ENCODE data around the gene SNPH.

The SNPH gene

DNA sequence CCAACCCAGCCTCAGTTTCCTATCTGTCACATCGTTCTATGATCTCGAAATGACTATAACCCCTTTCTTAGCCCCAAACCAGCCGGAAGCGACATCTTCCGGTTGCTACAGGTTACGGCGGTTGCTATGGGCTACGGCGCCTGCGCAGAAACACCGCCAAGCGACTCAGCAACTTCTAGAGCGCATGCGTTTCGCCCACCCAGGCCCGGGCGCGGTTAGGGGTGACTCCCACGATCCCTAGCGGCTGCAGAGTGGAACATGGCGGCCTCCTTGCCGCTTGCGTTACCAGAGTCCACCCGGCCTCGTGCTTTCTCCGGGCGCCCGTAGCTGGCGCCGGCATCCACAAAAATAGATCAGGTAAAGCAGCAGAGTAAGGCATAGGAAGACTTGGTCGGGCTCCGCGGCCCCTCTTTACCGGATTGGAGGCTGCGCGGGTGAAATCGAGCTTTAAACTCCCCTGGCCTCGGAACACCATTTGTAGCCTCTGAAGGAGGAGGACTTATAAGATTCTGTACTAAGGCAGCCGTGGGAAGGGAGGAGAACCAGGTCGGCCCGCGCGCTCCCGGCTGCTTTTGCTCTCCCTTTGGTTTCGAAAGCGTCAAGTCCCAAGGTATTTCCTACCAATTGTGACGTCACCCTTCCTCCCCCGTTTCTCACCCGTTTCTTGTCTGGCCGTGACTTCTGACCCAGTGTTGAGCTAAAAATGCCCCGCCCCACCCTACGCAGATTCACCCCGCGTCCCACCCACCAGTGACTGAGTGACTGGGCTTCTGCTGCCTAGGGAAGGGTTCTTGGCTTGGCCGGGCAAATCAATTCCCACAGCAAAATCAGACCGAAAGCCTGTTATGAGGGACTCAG, 59.3 kb downstream of the SNPH start:
- peak; percentile 92 for FAIRE-seq

DNA sequence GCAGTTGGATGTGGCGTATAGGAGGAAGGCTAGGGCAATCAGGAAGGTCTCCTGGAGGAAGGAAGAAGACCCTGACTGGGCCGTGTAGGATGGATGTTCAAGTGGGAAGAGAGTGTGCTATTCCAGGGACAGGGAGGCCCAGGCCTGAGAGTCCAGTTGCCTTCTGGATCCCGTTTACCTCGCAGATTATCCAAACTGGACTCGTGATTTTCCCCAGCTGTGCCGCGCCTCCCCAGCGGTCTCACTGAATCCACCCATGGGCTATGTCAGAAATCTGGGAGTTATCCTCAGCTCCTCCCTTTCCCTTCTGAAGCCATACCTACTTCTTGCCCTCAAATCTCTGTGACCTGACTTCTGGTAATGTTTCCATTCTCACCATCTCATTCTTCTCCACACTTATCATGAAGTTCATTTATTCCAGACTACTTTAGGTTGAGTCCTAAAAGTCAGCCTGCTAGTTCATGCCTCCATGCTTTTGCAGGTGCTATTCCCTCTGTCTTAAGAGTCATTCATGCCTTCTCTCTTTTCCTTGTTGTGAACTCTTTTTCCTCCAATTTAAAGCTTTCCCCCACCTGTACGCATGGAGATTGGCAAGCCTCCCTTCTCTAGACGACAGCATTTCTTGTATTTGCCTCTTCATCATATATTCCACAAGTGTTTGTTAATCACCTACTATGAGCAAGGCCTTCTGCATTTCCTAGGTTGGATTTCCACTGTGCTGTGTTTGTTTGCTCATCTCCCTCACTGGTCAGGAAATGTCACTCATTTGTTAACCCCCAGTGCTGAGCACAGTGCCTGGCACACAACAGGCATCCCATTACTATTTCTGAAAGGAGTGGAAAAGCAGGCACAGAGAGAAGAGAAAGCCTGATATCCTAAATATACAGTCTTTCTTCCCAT, 60.2 kb downstream of the SNPH start:
- FAIRE-seq = no peak

DNA sequence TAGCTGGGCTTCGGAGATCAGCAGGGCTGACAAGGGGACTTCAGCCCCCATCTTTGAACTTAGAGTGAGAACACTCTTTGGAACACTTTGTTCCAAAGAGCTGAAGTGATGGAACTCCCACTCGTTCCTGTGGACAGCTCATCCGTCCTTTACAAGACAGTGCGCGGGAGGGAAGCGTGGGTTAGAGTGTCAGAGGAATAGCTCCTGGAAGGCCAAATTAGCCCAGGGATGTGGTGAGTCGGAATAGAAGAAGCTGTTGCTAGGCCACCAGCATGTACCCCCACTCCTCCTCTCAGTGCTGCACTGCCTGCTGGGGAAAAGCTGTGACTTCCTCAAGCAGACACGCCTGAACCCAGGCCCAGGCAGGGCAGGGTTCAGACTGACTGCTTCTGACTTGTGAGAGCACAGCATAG, 61.2 kb downstream of the SNPH start:
- no peak for FAIRE-seq

DNA sequence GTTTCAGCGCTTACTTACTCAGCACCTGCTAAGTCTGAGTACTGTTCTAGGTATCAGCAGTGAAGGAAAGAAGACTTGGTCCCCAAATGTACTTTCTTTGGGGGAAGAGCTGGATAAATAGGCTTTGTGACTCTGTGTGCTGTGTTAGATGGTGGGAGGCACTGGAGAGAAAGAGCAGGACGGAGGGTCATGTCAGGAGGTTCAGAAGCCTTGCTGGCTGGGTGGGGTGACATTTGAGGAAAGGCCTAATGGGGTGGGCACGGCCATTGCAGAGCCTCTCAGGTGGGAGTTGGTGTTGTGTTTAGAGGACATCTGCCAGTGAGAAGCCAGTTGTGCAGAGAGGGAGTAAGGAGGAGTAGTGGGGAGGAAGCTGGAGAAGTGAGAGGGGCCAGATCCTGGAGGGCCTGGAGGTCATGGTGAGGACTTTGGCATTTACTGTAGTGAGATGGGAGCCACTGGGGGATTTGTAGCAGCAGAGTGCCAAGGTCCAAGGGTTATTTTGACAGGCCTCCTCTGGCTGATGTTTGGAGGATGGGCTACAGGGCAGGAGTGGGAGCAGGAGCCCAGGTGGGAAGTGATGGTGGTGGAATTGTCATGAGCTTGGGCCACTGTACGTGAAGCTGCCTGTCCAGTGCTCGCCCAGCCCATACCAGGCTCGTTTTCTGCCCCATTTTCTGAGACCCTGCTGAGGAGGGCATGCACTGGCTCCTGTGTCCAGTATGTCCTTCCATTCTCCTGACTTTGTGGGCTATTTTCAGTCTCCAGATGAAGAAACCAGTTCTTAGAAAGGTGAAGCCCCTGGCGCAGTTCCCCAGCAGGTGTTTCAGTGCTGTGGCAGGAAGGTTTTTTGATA, 62.0 kb downstream of the SNPH start:
- FAIRE-seq = no peak

DNA sequence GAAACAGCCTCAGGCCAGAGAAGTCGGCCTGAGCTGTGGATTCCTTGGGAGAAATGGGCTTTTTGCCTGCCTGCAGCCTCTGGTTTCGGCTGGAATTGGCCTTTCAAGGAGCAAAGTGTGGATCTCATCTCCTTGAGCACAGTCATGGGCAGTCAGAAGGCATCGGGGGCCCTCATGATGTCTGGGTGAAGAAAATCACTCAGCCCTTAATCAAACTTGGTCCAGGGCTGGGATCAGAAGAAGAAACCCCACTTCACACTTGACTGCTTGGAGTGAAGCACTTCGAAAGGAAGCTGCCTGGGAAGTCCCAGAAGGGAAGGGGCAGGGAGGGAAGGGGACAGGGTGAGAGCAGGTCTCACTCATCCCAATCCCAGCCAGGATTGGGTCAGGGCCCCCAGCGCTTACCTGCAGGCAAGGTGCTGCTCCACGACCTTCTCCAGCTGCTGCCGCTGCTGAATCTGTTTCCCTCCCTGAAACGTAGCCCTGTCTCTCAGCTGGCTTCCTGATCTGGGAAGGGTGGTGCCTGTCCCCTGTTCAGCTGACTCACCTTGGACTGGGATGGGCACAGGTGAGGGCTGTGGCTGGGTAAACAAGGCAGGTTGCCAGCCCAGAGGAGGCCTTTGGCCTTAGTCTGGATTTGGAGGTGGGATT, 62.7 kb downstream of the SNPH start, which contains the start of gene SDCBP2:
TSS of gene SDCBP2 (minus strand) at position 460 of the 651 bp plus-strand sequence. CDS start 8,723 bp downstream, outside the sequence.
- no peak for FAIRE-seq

DNA sequence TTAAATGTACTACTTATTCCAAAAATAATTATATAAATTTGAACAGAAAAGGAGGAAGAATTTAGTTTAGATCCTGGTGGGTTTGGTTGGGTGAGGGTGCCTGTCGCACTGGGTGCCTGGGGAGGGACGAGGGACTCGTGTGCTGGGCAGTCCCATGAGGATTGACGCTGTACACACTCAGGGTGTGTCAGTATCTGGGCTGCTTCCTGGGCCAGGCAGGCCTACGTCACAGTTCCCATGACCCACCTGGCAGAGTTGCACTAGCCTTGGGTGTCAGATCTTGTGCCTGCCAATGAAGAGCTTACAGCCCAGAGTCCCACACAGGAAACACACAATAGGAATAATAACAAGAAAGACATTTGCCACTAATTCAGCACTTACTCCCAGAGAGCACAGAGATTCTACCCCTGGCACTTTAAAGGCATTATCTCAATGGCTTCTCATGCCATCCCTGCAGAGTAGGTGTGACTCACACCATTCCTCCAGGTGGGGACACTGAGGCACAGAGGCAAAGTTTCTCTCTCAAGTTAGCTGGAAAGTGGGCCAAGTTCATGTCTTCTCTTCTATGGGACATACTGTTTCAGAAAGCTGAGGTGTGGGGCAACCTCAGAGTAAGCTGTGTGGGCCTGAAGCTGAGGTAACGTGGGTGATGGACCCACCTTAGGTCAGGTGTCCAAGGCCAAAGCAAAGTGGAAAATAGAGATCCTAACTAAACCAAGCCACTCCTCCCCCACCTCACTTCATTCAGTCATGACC, 64.2 kb downstream of the SNPH start:
- no peak for FAIRE-seq

DNA sequence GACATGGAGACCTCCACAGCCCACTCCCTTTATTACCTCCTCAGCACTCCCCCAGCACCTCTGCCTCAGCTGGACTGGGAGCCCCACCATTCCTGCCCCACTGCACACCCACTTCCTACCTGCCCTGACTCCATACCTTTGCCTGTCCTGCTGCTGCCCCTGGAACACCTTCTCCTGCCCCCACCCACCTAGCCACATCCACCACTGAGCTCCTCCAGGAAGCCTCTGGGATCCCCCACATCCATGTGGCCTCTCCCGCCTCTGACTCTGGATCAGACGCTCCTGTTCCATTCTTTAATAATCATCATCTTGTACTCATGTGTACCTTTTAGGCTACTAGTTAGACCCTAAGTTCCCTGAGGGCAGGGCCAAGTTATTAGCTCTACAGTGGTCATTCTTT, 65.0 kb downstream of the SNPH start:
- no peak for FAIRE-seq

DNA sequence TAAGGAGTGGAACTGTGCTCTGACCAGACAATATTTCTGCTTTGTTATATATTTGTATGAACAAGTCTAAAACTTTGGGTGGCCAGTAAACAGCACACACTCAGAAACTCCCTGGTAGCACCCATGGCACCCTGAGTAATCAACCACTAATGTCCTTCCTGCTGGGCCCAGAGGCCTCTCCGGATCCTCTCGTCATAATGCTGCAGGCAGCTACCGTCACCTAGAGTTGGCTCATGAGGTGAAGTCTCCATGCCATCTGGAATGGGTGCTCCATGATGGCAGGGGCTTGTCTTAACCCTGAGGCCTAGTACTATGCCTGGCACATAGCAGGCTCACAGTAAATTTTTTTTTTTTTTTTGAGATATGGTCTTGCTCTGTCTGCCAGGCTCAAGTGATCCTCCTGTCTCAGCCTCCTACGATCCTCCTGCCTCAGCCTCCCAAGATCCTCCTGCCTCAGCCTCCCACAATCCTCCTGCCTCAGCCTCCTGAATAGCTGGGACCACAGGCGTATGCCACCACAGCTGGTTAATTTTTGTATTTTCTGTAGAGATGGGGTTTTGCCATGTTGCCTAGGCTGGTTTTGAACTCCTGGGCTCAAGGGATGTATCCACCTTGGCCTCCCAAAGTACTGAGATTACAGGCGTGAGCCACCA, 65.8 kb downstream of the SNPH start:
- no peak for FAIRE-seq

DNA sequence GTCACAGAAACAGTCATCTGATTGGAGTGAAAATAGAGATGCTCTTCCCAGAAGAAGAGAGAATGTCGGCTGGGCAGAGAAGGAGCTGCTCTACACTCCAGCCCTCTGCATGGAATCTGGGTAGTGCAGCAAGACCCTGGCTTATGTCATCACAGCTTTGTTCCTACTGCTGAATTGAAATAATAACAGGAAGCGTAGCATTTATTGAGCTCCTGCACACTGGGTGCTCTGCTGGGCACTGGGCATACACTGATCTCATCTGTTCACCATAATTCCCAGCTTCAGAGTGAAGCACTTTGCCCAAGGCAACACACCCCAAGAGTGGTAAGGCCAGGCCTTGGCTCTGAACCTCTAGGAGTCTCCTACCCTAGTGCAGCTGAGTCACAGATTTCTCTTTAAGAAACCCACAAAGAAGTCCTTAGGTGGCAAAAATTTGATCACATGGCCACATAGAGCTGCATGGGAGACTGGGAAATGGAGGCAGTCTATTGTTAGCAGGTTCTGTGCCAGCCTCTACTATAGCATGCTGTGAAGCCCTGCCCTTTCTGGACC, 66.7 kb downstream of the SNPH start:
- FAIRE-seq = no peak

DNA sequence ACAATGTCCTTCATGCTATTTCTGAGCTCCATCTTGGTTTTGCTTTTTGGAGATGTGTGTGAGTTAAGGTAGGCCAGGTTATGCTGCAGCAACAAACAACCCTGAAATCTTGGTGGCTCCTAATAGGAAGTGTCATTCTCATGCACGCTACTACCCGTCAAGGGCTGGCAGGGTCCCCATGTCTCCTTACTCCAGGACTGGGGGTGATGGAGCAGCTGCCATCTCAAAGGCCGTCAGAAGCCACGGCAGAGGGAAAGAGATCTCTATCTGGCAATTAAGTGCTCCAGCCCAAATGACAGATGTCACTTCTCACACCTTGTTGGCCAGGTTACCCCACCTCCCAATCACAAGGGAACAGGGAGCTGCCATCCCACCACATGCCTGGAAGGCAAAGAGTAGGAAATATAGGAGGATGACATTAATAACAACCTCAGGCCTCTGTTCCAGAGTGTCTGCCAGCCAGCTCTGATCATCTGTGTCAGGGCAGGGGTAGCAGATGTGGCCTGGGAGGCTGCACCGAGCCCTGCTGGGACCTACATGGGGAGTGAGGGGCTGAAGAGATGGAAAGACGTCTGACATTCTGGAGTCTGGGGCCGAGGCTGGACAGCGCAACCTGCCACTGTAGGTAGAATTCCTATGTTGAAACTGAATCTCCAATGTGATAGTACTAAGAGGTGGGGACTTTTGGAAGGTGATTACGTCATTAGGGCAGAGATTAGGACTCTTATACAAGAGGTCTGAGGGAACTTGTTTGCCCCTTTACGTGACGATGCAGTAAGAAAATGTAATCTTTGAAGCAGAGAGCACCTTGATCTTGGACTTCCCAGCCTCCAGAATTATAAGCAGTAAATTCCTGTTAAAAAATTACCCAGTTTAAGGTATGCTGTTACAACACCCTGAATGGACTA, 67.6 kb downstream of the SNPH start:
- FAIRE-seq = no peak

DNA sequence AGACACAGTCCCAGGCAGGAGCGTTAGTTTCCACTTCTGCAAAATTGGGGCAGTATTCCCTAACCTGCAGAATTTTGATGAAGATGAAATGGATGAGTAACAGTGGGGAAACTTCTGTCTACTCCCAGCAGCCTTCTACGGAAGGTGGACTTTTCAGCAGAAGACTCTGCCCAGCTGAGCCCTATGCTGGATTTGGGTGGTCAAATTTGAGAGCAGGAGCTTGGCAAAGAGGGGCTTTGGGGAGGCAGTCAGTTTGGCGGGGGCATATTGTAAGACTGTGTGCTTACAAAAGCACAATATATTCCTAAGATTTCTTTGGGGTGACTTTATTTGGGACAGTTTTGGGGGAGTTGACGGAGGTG, 68.3 kb downstream of the SNPH start:
- FAIRE-seq = no peak

DNA sequence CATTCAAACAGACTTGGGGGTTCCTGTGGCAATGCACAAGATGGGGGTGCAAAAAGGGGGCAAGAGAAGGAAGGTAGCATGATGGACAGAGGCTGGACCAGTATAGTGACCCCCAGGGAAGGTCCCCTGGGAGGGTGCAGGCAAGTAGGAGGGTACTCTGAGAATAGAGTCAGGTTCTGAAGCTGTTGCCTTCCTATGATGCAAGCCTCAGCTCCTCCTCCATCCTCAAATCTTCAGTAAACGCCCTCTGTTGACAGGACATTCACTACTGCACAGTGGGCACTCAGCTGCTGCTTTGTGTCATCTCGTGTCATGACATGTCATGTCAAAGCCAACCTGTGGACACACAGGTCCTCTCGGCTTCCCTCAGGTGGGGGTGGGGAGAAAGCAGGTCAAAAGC, 68.7 kb downstream of the SNPH start:
- no peak for FAIRE-seq

DNA sequence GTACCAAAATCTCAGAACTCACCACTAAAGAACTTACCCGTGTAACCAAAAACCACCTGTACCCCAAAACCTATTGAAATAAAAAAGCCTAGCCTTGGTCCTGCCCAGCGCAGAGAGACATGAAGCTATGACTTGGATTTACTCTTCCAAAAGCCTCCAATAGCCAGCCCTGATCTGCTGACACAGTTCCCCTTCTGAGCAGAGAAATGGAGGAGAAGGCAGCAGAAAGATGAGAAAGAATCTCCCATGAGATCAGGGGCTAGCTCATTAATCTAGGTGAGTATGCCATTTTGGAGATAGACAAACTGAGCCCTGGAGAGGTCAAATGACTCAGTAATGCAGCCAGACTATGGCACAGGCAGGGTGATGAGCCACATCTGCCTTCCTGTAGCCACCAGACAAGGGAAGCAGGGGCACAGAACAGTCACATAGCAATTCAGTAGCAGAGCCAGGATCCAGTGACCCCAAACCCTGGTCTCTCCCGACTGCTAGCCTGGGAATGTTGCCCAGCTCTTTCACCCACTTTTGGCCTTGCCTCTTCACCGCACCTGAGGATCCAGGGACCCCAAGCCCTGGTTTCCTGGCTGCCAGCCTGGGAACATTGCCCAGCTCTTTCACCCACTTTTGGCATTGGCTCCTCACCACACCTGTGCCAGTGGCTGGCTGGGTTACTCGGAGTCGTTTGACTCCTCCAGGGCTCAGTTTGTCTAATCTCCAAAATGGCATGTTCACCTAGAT, 70.0 kb downstream of the SNPH start:
- no peak for FAIRE-seq

DNA sequence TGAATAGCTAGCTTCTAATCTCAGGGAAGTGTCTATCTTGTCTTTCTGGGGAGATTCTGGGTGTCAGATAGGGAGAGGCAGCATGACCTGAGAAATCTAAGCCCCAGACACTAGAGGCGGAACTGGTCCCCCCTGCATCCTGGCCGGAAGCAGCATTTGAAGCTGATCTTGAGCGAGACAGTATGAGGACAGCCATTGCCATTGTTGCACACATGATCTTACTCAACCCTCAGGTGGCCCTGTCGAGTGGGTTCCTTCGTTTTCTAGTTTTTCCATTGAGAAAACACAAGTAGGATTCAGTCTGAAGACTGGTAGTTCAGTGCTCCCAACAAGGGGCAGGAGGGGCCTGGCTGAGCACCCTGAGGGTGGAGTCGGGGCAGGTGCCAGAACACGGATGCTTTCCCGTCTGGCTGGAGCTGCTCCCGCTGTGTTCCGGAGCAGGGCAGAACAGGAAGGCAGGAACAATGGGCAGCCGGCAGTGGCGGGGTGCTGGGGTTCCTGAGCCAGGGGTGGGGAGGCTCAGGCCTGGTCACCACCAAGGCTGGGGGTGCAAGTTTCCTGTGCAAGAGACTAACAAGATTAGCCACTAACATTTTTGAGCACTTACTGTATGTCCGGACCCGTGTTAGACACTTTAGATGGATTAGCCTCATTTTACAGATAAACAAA, 70.7 kb downstream of the SNPH start:
- no peak for FAIRE-seq

DNA sequence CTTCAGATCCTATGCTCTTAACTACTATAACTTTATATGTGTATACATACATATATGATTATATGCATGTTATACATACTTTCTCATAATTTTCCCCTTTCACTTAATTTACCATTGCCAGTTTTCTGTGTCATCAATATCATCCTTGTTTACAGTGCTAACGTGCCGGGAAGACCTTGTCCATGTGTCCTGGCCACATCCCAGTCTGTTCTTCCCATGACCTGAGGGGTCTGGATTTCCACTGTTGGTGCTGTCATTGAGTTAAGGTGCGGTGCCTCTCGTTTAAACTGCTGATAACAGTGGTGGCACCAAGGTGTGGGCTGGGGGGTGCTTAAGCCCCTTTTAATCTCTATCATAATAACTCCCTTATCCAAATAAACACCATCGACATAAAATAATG, 71.3 kb downstream of the SNPH start:
- FAIRE-seq = no peak

DNA sequence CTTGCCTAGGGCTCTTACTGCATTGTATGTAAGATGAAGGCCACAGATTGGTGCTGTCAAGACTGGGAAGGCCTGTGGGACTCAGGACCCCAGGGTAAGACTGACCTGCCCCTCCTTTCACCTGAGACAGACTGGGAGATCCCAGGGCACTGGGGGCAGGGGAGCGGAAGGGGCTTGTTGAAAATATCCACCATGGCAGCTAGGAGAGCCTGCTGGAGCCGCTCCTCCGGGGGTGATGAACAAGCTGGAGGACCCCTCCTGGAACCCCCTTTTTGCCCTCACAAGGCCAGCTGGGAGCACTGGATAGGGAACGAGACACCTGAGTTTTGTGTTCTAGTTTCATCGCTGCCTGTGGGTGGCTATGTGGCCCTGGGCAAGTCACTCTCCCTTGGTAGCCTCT, 72.0 kb downstream of the SNPH start:
- no peak for FAIRE-seq

DNA sequence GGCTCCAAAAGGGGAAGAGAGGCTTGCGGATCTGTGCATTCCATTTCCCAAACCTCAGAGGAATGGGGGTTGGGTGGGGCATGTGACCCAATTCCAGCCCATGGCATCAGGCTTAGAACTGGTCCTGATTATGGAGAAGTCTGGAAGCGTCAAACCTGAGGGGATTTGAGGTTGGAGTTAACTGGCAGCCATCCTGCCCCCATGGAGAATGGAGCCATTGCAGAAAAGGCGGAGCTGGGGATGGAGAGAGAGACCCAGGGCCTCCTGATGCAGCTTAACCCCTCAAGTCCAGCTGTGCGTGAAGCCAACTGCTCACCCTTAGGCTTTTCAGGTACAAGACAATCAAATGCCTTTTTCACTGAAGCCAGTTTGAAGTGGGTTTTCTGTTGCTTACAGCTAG, 72.7 kb downstream of the SNPH start:
- no peak for FAIRE-seq

DNA sequence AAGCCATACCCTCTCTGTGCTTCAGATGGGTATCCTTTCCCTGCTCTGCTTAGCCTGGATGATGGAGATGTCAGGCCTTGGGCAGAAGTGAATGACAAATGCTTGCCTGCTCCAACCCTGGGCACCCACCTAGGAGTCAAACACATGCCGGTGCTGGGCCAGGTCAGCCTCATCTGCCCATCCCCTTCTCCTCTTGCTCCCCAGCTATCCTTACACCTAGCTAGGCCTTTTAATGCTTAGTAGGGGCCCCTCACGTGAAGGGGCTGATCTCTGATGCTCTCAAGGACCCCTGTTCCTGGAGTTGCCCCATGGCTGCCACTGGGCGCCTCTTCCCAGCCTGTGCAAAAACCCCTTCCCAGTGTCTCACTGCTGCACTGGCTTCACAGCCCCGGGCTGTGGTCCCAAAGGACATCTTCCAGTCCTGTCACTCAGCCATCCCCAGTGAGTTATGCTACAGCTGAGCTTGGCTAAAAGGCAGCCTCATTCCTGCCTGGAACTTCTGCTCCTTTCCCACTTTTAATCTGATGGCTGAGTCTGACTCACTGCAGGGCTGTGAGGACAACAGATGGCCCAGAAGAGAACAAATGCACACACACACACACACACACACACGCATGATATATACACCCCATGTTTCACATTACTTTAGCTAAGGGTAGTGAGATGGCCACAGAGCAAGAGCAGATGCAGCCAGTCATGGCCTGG, 75.6 kb downstream of the SNPH start:
- no peak for FAIRE-seq

All from A204.1 (cell line).